Tibial nerve (tissue), 3 donors: ENCODE results near the gene MFRP.

Source experiments
- POLR2A ChIP-seq, 2 donors: fragments of 450-650 bp; IDR thresholded peaks; one replicate each; pipeline ENCODE4 v1.6.1; 2017; ENCODE audit warnings: antibody characterized with exemption in 2 of 2, mild to moderate bottlenecking in 2 of 2, moderate library complexity in 2 of 2
- TF ChIP-seq, protein P1 (sequence below), 5 experiments: fragments of 200-600 bp in 3 of 5; fragments of 450-650 bp in 2 of 5; sonication (generic) in 3 of 5; IDR thresholded peaks; one replicate each; pipeline ENCODE4 v1.5.1; 2016 to 2019; ENCODE audit warnings: antibody characterized with exemption in 5 of 5, mild to moderate bottlenecking in 3 of 5, moderate library complexity in 2 of 5

DNA sequence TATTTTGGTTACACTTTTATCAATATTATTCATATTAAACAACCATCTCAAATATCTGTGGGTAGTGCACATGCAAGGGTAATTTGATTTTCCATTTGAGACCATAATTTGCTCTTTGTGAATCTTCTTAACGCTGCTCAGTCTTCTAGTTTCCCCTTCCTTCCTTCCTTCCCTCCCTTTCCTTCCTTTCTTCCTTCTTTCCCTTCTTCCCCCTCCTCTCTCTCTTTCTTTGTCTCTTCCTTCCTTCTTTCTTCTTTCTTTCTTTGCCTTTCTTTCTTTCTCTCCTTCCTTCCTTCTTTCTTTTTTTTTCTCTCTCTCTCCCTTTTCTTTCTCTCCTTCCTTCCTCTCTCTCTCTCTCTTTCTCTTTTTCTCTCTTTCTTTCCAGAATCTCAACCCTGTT lies 16.3 kb downstream of the MFRP start:
- TF ChIP-seq, protein P1, sequence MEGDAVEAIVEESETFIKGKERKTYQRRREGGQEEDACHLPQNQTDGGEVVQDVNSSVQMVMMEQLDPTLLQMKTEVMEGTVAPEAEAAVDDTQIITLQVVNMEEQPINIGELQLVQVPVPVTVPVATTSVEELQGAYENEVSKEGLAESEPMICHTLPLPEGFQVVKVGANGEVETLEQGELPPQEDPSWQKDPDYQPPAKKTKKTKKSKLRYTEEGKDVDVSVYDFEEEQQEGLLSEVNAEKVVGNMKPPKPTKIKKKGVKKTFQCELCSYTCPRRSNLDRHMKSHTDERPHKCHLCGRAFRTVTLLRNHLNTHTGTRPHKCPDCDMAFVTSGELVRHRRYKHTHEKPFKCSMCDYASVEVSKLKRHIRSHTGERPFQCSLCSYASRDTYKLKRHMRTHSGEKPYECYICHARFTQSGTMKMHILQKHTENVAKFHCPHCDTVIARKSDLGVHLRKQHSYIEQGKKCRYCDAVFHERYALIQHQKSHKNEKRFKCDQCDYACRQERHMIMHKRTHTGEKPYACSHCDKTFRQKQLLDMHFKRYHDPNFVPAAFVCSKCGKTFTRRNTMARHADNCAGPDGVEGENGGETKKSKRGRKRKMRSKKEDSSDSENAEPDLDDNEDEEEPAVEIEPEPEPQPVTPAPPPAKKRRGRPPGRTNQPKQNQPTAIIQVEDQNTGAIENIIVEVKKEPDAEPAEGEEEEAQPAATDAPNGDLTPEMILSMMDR (IDR thresholded peaks at IDR 0.05): no peak
- TF ChIP-seq POLR2A (IDR thresholded peaks at IDR 0.05): no peak
